GM21529 (cell line): ENCODE data around the gene CHST10.

Source experiments
- ATAC-seq: cut with Tn5 transposase; IDR thresholded peaks from one replicate; pipeline ENCODE4 v1.9.1; 2021; ENCODE audit not compliant: unreplicated experiment

CHST10 gene

DNA sequence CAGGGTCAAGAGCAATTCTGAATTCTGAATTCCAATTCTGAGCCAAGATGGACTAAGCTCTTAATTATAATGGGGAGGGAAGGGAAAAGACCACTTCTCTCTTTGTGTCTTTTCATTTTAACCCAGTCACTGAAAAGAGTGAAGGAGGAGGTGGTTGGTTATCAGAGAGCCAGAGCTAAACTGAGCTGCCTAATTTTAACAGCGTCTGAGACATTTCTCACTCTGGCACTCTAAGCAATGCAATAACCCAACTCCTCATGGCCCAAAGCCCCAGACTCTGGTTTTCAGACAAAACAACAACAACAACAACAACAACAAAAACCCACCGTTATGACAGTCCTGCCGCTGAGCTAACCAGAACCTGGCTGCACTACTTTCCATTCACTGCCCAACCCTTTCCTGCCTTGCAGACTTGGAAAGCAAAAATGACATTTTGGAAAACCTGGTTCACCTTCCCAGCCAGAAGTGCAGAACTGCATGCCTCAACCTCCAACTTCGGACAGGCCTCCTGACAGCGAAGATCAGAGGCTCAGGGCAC lies 1.0 kb downstream of the CHST10 start:
- ATAC-seq: no peak

DNA sequence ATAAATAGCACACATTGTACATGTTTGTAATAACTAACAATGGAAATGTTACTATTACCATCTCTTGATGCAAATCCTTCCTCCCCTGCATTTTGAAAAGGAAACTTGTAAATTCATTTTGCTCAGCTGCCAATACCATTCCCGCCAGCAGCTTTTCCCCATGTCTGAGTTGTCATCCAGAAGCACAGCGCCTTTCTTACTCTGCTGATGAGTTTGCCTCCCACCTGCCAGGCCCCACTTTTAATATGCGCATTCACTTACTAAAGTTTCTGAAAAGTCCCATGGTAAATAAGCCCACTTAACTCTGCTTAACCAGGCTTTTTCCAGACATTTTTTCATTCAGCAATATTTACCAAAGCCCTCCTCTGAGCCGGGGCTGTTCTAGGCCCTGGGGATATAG lies 3.9 kb downstream of the CHST10 start:
- no peak for ATAC-seq

DNA sequence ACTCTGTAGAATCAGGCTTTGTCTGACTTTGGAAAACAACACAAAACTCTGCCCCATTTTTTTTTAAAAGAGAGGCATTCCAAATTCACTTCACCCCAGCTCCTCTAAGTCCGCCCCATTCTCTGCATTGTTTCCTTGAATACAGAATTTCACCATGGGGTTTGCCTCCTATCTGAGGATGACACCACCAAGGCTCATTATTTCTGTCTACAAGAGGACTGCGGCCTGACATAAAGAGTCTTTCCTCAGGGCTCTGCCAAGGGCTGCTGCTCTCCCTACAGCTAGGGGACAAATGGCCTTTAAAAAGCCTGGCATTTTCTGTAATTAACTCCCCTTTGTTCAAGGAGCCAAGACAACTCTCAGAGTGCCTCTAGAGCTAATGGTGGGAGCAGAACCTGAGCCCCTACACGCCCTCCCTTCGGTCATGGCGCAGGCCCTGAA lies 4.6 kb downstream of the CHST10 start:
- ATAC-seq: no peak

DNA sequence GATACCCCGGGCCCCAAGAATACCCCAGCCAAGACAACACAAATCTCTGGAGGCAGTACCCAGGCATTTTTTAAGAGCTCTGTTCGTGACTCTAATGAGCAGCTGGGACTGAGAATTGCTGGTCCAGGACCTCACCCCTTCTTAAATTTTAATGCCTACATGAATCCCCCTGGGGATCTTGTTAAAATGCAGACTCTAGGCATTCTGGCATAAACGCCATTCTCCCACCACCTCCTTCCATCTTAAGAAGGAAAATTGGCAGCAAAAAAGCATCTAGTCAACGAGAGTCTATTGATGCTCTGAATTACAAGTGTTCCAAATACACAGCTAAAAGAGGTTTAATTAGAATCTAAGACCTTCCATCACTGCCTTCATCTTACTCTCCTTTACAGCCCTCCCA lies 5.0 kb downstream of the CHST10 start:
- no peak for ATAC-seq

DNA sequence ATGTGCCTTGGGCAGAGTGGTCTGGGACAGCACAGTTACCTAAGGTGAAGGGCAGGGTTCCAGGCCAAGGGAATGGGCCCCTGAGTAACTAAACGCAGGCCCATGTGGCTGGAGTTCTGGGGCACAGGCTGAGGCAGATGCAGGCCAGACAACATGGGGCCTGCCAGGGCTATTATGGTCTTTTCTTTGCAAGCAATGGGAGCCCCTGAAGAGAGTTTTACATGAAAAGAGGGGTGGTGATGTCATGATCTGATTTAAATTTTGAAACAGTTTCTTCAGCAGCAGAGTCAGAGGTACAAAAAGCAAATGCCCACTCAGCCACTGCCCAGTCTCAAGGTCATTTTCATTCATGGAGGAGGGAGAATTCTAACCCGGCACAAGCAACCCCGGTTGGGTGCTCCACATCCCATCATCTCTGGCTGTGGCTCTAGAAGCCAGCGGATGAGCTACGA lies 5.6 kb downstream of the CHST10 start:
- no peak for ATAC-seq

DNA sequence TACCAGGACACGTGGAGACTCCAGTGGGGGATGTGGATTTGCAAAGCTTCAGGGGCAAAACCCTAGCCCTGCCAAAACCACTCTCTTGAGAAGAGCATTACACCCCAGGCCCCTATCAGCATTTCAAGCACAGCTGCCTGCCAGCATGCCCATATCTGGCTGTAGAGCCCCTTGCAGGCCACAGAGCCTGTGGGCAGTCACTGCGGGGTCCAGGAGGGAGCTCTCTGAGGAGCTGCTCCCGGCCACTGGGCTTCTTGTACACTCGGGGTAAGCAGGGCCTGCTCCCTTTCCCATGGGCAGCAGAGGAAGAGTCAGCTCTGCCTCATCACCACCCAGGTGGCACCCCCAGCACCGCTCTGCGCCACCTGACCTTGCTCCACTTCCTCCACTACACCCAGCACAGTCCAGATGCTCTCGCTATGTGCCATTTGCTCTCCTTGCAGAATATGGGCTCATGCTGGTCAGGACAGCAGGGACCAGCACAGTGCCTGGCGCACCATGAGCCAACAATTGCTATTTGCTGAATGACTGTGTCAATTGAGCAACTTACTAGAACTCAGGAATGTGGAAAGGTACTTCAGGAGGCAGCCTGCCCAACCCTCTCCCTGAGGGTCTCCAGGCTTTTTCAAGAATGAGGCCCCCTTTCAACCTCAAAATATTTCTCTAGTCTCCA lies 7.4 kb downstream of the CHST10 start:
- ATAC-seq: no peak

DNA sequence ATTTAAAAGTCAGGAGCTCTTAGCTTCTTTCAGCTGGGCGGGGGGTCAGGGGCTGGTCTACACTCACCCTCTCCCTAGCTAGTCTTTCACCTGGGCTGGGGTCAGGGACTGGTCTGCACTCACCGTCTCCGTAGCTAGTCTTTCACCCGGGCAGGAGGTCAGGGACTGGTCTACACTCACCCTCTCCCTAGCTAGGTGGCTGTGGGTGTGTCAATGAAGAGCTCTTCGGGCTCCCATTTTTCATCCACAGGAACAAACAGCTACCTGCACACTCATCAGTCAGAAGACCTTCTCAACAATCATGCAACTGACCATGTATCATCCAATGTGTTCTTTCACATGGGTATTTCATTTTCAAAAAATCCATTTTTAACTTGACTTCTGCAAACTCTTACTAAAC lies 8.0 kb downstream of the CHST10 start:
- no peak for ATAC-seq

DNA sequence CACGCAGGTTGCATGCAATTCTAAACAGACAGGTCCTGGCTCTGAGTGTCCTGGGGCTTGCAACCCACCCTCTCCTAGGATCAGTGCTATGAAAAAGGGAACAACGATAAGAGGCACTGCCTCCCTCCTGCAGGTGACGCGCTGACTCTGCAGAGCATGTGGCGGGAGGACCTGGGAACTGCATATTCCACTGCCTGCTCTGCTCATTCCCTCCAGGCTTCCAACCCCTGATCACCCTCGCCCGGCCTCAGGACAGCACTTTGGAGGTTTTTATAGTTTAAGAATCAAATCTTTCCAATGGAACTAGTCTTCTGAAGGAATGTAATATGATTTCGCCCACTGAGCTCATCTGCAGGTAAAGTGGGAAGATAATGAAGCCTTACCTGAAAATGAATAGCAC lies 8.5 kb downstream of the CHST10 start:
- no peak for ATAC-seq

DNA sequence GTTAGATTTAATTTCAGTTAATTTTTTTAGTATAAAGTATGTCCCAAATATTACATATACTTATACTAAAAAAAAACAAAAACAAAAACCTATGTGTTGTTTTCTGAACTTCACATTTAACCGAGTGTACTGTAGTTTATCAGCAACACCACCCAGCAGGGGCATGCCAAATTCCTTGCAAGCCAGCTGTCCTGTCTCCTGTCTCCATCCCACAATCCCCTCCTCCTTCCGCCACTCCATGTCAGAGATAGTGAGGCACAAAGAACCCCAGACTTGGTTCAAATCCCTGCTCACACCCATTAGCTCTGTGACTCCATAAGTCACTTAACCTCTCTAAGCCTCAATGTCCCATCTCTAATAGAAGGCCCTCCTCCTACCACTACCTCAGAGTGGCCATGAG lies 9.4 kb downstream of the CHST10 start:
- no peak for ATAC-seq

DNA sequence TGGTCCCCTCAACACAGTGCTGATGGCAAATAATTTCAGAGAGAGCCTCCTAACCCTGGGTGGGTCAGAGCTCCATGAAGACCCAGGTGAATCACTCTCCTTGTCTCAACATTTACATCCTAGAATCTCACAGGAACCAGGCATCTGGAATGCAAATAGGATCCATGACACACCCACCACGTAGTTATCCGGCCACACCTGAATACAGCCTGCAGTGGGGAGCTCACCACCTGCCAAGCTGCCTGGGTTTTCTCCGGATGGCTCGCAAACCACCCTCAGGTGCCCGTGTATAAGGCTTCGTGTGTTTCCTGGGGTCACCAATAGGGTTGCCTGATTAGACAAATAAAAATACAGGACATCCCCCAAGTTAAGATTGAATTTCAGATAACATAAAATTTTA lies 9.9 kb downstream of the CHST10 start:
- ATAC-seq: no peak

DNA sequence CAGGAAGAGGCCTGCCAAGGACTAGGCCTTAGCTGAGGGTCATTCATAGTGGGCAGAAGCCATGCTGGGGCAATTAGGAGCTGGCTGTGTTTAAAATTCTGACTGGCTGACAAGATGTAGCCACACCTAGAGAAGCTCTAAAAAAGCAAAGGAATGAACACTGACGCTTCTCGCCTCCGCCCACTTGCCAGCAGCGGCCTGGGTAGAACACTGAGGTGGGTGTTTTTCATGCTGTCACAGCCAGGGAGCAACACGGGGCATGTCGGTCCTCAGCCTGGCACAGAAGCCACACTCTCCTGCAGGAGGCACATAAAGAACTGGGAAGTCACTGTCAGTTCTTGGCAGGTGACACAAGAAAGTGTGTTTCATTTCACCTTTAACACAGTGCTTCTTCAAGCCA lies 10.4 kb downstream of the CHST10 start:
- no peak for ATAC-seq

DNA sequence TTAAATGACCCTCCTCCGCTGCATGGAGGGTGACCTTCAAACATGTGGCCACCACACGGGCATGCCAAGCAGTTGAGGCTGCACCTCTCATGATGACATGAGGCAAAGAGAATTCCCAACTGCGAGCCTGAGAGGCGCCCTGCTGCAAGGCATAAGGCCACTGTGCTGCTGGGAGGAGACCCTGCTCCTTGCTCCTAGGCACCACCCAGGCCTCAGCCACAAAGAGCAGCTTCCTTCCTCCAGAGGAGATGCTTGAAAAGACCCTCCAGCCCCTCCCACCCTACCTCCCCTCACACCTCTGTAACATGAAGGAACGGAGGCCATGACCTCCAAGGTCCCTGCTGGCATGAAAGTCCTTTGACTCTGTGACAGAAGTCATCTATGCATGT lies 11.4 kb downstream of the CHST10 start:
- no peak for ATAC-seq

DNA sequence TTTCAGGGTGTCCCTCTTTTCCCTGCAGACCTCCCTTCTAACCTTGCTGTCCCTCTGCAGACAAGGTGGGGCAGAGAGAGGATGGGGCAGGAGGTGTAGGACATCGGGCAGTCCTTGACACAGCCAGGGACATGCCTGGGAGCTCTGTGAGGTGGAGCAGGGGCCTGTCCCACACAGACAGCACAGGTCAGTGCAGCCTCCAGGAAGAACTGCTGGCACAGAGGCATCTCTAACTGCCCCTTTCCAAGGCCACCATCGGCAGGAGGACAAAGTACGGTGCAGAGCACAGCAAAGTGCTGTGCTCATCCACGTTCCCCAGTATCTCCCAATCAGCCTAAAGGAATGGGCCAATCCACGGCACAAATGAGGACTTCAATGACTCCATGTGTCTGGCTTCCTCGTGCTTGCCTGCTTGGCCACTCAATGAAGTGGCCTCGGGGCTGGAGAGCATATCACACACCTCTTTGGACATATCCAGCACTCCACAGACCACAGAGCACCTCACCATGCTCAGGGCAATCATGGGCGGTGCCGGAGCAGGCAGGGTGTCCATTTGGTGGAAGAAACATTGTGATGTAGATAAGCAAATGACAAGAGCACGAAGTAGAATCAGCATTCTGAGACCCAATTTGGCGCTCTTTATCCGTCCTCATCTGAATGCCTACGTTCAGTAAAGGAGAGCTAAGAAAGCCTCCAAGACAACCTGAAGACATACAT lies 11.9 kb downstream of the CHST10 start:
- ATAC-seq: no peak

DNA sequence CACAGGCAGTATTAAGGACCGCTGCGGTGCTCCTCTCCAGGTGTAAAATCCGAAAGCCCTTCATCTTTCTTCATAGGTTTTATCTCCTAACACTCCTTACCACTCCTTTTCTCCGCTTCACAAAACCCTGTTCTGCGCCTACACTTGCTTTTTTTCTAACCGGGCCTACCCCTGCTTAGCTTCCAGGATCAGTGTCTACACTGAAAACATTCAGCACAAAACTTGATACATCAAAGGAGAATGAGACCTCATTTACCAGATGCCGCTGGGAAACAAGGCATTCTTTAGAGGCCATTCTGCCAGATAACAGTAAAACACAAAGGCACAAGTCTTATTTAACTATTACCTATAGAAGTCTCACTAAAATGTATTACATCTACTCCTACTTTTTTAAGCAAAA lies 13.1 kb downstream of the CHST10 start:
- no peak for ATAC-seq

DNA sequence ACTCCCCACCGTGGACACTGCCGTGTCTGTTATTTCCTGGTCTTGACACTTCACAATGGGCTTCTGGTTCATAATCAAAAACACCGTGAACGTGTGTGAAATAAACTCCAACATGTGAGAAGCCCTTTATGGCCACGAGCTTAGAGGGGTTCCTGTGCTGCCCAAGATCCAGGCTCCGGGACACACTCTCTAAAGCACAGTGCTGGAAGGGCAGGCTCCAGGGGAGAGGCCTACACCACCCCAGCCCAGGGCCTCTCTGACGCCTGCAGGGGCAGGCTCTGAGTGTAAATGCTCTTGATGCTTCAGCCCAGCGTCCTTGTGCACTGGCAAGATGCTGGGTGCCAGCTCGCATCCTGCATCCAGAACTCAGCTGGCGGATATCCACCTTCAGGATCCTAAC lies 13.7 kb downstream of the CHST10 start:
- ATAC-seq: no peak

DNA sequence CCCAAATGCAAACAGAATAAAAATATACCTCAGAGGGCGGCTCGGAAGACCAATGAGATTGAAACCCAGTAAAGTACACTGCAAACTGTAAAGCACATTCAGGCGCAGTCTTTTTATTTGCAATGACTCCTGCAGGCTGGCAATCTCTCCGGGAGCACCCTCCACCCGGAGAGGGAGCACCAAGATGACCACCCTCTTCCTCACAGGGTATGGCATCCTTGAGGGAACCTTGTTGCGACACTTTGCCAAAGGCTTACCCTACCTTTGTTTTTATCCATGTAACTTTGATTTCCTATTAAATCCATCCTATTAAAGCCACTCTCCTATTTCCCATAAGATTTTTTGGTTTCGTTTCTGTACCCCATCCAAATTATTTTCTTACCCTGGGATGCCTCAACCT lies 16.2 kb downstream of the CHST10 start:
- ATAC-seq: no peak

DNA sequence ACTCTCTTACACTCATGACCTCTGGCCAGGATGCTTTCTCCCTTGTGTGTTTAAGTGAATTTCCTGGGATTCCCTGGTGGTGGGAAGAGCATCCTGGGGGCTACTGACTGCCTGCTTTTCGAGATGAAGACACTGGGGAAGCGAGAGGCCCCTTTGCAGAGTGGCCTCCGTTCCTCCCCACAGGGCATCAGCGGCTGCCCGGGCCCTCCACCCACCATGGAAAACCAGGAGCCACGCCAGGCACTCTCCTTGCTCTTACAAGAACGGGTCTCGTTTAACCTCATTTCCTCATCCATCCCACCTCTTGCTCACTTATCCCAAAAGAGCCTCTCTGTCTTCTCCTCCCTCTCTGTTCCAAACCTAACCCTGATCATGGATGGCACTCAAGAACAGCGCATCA lies 17.8 kb downstream of the CHST10 start:
- no peak for ATAC-seq

DNA sequence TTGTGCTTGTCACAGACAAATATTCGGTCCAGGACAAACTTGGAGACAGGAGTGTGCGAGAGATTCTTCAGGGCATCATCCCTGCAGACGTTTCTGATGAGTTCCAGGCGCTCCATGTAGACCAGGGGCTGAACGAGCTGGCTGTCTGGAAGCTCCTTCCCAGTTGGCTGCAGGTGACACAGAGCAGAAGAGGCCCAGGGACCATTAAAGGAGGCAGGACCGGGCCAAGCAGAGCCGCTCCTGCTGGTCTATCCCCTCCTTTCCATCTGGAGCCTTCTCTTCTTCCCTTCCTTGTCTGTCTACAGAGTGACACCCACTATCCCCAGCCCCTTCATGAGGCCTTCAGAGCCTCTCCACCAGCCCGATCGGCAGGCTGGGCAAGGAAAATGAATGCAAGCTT lies 19.5 kb downstream of the CHST10 start:
- ATAC-seq: no peak

DNA sequence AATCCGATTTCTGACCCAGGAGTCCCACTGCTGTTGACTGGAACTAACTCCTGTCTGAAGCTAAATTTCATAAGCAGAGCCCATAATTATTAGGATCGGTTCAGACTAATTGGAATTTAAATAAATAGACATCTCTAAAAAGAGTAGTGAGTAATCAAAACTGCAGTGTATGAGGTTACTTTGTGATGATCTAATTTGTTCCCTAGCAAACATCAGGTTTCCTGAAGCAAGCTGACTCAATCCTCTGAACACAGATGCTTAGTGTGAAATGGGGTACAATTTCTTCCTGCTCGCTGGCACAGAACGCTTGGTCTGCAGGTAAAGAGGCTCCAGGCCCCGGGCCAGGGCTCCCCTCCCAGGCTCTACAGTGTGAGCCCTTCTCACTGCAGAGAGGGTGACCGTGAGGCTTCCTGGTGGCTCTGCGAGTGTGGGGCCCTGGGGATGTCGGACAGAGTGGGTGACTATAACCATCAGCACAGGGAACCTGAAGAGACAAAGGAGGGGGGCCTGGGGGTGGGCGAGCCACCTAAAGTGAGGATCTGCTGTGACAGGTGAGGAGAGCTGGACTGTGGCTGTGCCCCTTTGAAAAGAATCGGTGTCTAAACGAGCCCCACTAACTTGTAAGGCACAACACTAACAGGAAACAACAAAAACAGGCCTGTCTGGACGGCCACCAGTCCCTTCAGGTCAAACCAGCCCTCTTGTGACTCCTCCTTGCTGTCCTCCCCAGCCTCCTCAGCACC lies 20.2 kb downstream of the CHST10 start:
- ATAC-seq: no peak

DNA sequence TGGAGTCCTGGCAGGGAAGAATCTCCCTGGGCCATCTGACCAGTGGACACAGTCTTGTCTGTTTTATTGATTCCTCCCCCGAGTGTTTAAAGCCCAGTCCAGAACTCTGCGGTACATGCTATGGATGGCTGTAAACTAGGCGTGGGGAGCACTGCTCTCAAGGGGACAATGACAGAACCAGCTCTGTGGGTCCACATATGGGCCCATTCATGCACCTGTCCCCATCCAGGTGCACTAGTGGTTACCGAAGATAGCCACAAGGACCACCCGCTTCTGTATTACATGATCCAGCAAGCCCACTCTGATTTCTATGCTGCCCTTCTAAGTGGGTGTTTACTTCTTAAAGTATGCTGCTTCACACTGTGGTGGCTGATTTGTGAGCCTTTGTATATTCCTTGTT lies 21.0 kb downstream of the CHST10 start:
- ATAC-seq: no peak

DNA sequence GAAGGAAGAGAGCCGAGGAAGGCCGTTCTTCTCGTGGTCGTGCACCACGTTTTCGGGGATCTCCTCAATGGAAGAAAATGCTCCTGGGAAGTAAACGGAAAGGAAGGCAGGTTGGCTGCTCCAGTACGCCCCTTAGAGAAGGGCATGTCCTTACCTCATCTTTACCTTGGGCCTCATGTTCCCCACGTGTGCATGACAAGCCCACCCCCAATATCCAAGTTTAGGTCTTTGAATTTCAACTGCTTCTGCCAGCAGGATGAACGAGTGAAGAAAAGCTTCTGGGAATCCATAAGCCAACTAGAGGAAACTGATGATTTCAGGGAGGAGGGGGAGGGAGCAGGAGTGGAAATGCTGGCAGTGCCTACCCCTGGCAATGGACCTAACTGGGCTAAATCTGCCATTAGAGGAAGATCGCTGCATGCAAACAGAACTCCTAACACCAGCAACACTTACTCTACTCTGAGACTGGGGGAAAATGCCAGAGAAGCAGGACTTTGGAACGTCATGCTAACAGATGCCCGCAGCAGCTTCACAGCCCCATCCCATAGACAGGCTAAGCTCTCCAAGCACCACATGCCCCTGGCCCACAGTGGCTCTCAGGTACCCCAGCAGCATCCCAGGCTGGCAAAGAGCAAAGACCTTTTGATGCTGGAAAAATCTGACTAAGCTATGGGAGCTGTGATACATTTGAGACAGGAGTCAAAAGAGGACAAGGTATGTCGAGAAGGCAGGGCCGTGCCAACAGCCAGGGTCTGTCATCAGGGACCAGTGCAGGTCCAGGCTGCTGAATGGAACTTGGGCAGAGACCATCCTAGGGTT lies 21.7 kb downstream of the CHST10 start:
- ATAC-seq: no peak
